G401 (cell line): ENCODE data around the gene MGMT. TPM values are rescaled to one million over a fixed set of nuclear protein-coding genes. Genes with fewer than 3 reads are reported as not detected.

Experiments used
- DNase-seq: peaks from one replicate; pipeline ENCODE4 v3.0.0-alpha.2; 2015; ENCODE audit warnings: low spot score
- in situ Hi-C: cut with HindIII; loops from 2 replicates; pipeline ENCODE4 v1.10.0; 2016; ENCODE audit warnings: low sequenced_read_pairs, mixed read lengths
- total RNA-seq: library from RNA; depleted of rRNA; stranded (reverse); fragments of >200 nt; shearing (Covaris generic); gene quantifications from 2 replicates; pipeline ENCODE4 v1.2.3, GENCODE V29; 2014

Gene MGMT
- total RNA-seq, 1 experiment from 2014 or later = 60.3 TPM

DNA sequence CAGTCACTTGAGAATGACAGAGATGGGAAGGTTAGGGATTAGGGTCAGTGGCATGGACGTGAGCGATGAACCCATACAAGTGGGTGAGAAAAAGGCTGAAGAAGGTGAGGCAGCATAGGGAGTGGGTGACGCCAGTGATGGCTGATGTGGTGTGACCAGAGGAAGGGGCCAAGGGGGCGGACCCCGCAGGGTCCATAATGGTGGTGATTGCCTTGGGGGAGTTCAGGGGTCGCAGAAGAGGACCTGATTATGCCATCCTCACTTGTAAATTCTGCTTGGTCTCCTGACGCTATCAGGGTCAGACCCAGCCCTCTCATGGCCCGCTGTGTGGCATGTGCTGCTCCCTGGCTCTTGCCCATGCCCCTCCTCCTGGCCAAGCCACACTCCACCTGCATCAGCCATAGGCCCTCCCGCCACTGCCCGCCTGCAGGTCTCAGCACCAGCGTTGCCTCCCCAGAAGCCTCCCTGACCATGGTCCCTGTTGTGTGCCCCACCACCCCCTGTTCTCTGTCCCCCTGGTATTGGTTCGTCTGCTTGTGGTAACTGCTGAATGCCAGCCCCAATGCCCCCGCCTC is 261.3 kb downstream of the MGMT start:
- DNase-seq = no peak
- in situ Hi-C loops = no loop called here

DNA sequence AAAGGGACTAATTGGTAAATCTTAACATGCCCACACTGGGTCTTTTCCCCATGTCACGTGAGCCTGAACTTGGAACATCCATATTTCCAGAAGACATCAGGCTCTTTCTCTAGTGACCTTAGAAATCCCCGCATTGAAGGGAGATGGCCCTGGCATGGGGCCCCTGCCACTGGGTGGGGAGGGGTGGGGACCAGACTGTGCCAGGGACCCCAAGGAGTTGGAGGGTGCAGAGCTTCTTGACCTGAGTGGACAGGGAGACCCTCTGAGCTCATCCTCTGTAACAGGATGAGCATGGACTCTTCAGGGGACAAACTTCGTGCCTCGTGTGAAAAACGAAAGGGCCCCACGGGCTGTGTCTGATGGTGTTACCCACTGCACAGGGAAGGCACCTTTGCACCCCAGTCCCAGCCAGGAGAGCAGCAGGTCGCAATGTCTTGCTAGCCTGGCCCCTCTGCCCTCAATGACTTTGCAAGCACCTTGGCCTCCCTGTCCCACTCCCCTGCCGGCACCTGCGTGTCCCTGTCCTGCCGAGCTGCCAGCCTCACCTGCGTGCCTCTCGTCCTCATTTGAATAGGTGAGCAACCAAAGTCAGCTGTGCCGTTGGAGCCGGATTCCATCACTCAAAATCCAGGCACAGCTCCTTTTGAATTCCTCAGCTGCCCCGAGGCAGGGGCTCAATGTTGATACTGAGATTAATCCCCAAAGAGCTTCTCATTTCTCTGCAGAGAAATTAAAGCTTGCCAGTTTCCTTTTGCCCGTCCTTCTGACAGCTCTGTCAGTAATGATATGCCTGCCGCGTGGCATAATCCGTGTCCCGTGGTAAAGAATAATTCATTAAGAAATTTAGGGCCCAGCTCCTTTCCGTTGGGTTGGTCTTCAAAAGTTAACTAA is 262.1 kb downstream of the MGMT start:
- DNase-seq = no peak
- in situ Hi-C loops = no loop called here

DNA sequence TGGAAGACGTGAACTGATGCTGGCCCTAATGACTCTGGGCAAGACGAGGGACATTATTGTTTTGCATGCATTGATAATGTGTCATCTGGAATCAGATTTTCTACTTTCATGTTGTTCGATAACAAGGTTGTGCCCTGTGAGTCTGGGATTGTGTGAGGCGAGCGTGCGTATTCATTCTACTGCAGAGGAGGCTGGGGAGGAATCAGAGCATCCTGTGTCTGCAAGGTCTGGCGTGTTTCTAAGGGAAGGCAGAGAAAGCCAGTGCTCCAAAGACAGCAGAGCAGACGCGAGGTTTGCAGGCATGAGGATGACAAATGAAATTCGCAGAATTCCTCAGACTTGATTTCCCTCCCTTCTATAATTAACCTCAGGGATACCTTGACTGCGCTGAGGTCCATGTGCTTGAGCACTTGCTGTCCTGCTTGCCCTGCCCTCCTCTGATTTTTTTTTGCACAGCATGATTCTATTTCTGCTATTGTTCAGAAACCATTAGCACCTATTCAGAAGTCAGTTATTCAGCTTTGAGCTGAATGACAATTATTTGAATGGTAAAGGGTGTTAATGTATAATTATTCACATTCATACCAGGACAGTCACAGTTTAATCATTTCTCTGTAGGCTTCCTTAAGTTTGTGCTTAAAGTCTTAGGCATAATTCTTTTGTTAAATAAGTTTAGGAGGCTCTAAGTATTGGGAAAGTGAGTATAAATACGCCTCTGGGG is 263.4 kb downstream of the MGMT start:
- in situ Hi-C loops = no loop called here

DNA sequence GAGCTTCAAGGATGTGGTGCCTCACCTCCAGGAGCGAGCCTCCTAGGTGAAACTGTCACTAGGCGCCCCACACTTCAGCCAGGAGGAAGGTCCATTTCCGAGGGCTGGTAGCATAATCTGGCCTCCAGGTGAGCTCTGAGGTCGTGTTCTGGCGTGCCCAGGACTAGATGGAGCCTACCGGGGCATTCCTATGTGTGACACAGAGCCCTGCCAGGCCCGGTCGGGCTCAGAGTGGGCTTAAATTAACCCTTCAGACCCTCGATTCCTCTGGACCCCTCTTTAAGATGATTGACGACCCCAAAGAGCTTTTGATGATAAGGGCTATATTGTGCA is 263.9 kb downstream of the MGMT start:
- no peak for DNase-seq

More for the DNA sequence above, 263.4 kb downstream of the MGMT start:
- no peak for DNase-seq

DNA sequence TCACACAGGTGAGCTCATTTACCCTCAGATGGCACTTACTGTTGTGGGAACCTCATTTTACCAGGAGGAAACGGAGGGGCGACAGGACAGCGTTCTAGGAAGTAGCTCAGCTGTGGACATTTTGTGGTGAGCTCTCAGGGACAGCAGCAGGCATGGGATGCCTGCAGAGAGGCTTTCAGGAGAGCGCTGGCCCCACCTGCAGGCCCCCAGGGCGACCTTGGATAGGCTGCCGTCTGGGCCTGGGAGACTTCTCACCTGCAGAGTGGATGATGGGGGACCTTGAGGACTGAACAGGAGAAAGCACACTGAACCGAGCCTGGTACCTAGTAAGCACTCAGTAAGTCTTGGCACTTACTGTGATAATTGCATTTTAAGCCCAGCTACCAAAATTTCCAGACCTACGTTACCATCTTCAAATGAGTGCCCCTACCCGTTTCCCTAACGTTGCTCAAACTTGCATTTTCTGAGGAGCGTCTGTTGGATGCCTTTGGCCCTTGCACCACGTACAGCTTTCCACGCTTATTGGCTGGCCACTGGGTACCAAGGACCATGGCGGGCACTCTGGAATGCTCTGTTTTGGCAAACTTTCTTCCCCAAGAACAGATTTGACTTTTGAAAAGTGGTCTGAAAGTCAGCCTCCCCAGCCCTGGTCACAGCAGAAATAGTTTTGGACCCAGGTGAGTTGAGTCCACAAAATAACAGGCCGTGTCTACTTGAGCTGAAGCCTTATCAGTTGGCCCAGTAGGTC is 273.7 kb downstream of the MGMT start:
- DNase-seq = no peak
- in situ Hi-C loops = no loop called here

More for the DNA sequence above, 263.9 kb downstream of the MGMT start:
- in situ Hi-C loops = no loop called here

DNA sequence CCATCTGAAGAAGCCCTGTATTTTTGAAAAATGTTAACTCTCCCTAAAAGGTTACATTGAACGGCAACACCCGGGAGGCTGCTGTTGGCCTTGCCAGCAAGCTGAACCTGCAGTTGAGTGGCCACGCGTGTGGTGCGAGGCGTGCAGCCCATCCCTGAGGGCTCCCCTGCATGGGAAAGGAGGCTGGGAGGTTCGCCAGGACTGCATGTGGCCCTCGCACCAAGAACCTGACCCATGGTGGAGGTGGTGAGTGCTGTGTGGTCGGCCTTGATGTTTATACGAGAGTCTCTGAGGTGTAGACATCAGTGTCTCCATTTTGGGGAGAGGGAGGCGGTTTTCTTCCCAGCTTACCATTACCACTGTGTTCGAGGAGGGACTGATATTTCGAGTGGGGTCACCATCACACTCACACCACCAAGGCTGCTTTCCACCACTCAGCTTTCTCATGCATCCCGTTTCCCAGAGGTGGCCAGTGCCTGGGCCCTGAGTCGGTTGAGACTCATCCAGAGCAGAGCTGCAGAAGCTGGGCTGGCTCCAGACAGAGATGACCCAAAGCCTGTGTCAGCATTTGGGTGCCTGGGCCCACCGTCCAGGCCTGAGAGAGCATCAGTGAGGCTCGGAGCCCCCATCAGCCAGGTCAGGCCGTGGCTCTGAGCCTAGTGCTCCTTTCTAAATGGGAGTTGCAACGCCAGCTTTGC is 274.4 kb downstream of the MGMT start:
- DNase-seq = no peak
- in situ Hi-C loops = no loop called here

DNA sequence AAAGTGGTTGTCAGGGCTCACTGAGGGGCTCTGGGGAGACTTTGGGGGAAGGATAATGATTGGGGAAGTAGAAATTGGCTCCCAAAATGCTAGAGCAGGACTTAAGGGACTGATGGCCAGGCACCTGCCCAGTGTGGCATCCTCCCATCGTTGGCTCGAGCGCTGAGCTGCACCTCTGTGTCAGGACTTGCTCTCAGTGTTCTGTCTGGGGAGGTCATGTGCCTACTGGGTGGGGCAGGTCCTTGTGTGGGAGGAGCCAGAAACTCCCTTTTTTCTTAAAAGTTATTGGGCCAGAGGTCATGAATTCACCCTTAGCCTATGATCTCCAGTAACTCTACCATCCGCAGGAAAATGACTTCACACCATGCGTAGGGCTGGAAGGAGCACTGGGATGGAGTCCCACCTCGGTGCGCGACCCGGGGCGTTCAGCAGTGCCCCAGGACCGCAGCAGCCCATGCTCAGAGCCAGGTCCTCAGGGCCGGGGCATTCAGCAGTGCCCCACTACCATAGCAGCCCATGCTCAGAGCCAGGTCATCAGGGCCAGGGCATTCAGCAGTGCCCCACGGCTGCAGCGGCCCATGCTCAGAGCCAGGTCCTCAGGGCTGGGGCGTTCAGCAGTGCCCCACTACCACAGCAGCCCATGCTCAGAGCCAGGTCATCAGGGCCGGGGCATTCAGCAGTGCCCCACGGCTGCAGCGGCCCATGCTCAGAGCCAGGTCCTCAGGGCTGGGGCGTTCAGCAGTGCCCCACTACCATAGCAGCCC is 275.1 kb downstream of the MGMT start:
- in situ Hi-C loops = no loop called here
- DNase-seq = no peak

DNA sequence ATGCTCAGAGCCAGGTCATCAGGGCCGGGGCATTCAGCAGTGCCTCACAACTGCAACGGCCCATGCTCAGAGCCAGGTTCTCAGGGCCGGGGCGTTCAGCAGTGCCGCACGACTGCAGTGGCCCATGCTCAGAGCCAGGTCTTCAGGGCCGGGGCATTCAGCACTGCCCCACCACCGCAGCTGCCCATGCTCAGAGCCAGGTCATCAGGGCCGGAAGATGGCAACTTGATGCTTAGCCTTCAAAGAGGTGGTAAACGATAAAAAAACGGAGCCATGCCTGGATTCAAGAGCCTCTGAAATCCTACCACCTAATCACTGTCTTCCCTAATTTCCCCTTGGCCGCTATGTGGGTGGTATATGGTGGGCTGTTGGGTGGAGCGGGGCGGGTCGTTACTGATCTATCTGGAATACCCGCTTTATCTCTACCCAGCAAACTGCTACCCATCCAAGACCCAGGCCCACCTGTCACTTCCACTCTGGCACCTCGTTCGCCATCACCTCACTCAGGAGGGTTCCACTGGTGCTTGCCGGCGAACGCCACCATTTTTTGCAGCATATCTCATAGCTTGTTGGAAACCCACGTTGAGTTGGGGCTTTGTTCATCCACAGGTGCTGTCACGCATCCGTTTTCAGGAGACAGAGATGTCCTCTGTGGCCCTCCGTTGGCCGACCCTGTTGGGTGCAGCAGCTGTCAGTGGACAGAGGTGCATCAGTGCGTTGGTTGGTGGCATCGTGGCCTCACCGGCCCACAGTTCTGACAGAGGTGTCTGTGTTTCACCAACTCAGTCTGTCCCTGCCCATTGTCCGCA is 275.9 kb downstream of the MGMT start:
- in situ Hi-C loops = no loop called here

DNA sequence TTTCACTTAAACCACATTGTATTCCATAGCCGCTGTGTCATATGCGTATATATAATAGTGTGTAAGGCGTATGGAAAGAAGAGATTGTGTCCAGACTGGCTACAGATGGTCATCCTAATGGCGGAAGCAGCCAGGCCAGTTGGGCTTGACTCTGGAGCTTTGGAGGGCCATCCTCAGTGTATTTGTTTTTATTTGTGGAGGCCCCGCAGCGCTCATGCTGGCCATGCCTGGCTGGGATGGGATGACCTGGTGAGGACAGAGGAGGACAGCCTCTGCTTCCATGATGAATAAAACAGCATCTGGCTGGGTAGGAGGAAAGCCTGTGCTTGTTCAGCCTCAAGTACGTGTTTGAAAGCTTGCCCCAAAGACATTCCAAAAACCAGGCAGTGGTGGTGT is 276.7 kb downstream of the MGMT start:
- in situ Hi-C loops = no loop called here
- no peak for DNase-seq

More for the DNA sequence above, 275.9 kb downstream of the MGMT start:
- no peak for DNase-seq

DNA sequence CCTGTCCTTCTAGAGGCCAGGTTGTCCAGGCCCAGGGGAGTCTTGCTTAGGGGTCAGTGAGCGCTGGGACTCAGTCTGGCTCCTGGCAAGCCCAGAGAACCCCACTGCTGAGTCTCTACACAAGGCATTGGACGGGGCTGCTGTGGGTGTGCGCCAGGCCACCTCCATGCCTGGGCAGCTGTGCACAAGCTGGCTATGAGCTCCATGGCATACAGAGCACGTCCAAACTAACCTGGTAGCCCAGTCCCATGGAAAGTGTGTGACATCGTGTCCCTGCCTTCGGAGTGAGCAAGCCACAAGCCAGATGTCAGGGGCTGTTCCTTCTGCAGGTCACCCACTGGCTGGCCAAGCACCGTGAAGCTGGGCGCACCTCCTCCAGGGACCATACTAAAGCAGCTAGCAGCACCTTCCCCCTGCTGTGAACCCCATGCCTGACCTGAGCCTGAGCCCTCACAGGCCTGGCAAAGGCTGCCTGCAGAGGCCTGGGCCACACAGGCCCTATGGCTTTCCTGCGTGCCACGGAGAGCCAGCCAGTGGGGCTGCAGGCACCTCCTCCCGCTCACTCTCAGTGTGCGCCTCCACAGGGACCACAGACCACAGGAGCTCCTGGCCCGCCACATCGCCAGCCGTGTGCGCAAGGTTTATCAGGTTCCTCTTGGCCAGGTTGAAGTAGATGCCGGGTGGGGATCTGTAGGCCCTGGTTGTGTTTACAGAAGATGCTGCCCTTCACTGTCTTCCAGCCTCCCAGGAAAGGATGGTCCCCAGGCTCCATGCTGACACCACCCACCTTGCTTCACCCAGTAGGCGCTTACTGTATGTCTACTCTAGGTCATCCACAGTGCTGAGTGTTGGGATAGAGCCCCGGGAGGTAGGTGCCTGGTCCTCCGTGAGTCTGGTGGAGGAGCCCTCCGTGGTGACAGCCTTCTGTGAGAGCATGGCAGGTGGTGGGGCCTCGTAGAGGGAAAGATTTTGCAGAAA is 277.4 kb downstream of the MGMT start:
- in situ Hi-C loops = no loop called here
- no peak for DNase-seq

DNA sequence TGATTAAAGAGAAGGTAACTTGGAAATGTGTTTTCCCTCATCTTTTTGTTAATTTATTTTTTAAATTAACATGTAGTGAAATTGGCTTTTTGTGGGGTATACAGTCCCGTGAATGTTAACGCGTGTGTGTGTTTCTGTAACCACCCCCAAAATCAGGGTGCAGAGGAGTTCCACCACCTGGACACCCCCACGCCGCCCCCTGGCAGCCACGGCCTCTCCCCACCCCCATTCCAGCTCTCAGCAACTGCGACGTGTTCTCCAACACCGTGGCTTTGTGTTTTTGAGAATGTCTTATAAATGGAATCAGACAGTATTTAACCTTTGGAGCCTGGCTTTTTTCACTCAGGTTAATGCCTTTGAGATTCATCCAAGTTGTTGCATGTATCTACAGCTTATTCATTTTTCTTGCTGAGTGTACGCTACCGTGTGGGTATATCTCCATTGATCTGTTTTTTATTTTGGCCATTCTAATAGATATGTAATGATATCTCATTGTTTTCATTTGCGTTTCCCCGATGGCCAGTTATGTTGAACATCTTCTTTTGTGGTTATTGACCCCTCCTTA is 278.2 kb downstream of the MGMT start:
- in situ Hi-C loops = no loop called here
- DNase-seq = no peak

DNA sequence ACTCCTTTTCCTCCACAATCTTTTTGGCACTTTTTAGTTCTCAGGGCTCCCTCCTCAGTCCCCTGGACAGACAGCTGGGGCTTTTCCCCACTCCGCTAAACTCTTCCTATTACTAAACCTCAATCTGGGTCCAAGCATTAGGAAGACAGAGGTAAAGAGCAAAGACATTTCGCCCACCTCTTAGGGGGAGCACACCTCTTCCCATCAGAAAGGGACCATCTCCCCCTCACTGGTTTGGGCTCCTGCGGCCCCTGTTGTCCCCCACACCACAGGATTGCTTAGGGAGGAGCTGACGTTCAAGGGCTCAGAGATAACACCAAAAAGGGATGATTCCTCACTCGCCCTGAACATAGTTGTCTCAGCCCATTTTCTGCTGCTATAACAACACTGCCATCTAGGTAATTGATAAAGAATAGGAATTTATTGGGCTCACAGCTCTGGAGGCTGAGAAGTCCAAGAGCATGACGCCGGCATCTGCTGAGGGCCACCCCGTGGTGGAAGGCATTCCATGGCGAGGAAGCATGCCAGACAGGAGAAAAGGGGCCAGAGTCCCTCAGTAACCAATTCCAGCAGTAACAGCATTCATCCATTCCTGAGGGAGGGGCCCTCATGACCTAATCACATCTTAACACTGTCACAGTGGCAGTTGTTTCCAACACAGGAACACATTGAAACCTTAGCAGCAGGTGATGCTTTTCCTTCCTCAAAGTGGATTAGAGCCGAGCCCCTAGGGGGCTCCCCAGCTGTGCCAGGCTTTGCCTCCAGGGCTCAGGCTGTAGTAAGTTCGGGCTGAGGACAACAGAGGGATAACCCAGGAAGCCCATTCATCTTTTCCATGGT is 287.4 kb downstream of the MGMT start:
- DNase-seq = no peak
- in situ Hi-C loops = no loop called here

DNA sequence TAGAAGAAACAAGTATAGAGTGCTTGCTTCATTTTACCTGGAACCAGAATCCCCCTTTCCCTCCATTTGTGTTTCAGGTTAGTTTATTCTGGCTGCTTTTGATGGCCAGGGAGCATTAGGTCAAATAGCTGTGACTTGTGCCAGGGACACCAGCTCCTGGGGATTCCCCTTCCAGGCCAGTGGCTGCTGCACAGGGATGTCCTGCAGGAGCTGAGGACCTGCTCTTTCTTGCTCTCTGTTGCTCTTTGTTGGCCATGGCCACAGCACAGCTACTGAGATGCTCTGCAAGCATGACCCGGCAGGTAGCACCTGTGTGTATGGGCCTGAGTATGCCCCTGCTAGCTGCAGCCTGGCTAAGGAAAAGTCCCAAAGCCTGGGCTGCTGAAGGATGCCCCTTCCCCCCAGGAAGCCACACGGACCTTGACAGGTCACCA is 288.1 kb downstream of the MGMT start:
- in situ Hi-C loops = no loop called here
- DNase-seq = no peak

DNA sequence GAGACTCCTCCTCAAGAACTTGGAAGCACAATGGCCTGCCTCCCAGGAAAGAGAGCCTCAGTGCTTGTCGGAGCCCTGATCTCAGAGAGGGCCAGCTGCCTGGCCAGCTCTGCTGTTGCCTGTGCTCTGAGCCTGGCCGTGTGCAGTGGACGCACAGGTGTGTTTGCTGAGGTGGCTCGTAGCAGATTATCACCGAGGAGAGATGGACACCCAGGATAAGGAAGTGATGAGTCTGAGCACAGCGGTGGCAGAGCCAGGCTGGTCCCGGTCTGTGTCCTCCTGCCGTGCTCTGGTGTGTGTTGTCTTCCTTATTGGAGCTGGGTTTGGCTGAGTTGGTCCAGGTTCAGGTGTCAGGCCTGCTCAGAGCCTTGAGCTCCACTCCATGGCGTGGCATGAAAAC is 288.6 kb downstream of the MGMT start:
- no peak for DNase-seq
- in situ Hi-C loops = no loop called here
